Measurements from ENCODE around the gene EYA2.

The EYA2 gene

GRCh38 chr20:46933150-46933549 lies 38.5 kb downstream of the EYA2 start:
- no peak for DNase-seq (ENCODE audit: insufficient read length, low spot score)

GRCh38 chr20:46934746-46935287 lies 40.2 kb downstream of the EYA2 start:
- TF ChIP-seq POLR2A (IDR thresholded peaks at IDR 0.05; ENCODE audit: low read depth, low read length) = no peak
- FAIRE-seq (no peak), DNase-seq (ENCODE audit: insufficient read length, low spot score) (no peak)

More at GRCh38 chr20:46933150-46933549, 38.5 kb downstream of the EYA2 start:
- no peak for FAIRE-seq
- TF ChIP-seq POLR2A (IDR thresholded peaks at IDR 0.05; ENCODE audit: low read depth, low read length) = no peak

GRCh38 chr20:46935394-46936017 lies 40.9 kb downstream of the EYA2 start:
- no peak for DNase-seq (ENCODE audit: insufficient read length, low spot score)
- FAIRE-seq = no peak
- no peak for TF ChIP-seq POLR2A (IDR thresholded peaks at IDR 0.05; ENCODE audit: low read depth, low read length)

GRCh38 chr20:46936415-46937156 lies 41.9 kb downstream of the EYA2 start:
- TF ChIP-seq POLR2A (IDR thresholded peaks at IDR 0.05; ENCODE audit: low read depth, low read length) = no peak
- FAIRE-seq = no peak
- no peak for DNase-seq (ENCODE audit: insufficient read length, low spot score)

GRCh38 chr20:46937157-46937523 lies 42.5 kb downstream of the EYA2 start:
- TF ChIP-seq POLR2A (IDR thresholded peaks at IDR 0.05; ENCODE audit: low read depth, low read length) = no peak
- DNase-seq (ENCODE audit: insufficient read length, low spot score) = no peak
- no peak for FAIRE-seq

GRCh38 chr20:46937533-46938226 lies 43.0 kb downstream of the EYA2 start:
- TF ChIP-seq POLR2A (IDR thresholded peaks at IDR 0.05; ENCODE audit: low read depth, low read length) = no peak
- FAIRE-seq (no peak), DNase-seq (ENCODE audit: insufficient read length, low spot score) (no peak)

- TF ChIP-seq POLR2A (IDR thresholded peaks at IDR 0.05; ENCODE audit: low read depth, low read length) = no peak
- FAIRE-seq (no peak), DNase-seq (ENCODE audit: insufficient read length, low spot score) (no peak)
These were observed 43.8 kb downstream of the EYA2 start for GRCh38 chr20:46938434-46938833.

- peak; percentile 25 for DNase-seq (ENCODE audit: insufficient read length, low spot score)
- no peak for FAIRE-seq
- no peak for TF ChIP-seq POLR2A (IDR thresholded peaks at IDR 0.05; ENCODE audit: low read depth, low read length)
These were observed 44.7 kb downstream of the EYA2 start for GRCh38 chr20:46939031-46939965.

- FAIRE-seq (no peak), DNase-seq (ENCODE audit: insufficient read length, low spot score) (no peak)
- no peak for TF ChIP-seq POLR2A (IDR thresholded peaks at IDR 0.05; ENCODE audit: low read depth, low read length)
These were observed 46.0 kb downstream of the EYA2 start for GRCh38 chr20:46940616-46941015.

- FAIRE-seq (no peak), DNase-seq (ENCODE audit: insufficient read length, low spot score) (no peak)
- no peak for TF ChIP-seq POLR2A (IDR thresholded peaks at IDR 0.05; ENCODE audit: low read depth, low read length)
These were observed 46.8 kb downstream of the EYA2 start for GRCh38 chr20:46941404-46941803.

- FAIRE-seq (no peak), DNase-seq (ENCODE audit: insufficient read length, low spot score) (no peak)
- TF ChIP-seq POLR2A (IDR thresholded peaks at IDR 0.05; ENCODE audit: low read depth, low read length) = no peak
These were observed 49.4 kb downstream of the EYA2 start for GRCh38 chr20:46943861-46944591.

- no peak for FAIRE-seq
- DNase-seq (ENCODE audit: insufficient read length, low spot score) = no peak
- no peak for TF ChIP-seq POLR2A (IDR thresholded peaks at IDR 0.05; ENCODE audit: low read depth, low read length)
These were observed 50.8 kb downstream of the EYA2 start for GRCh38 chr20:46945465-46945864.

GRCh38 chr20:46946181-46946624 lies 51.6 kb downstream of the EYA2 start:
- no peak for TF ChIP-seq POLR2A (IDR thresholded peaks at IDR 0.05; ENCODE audit: low read depth, low read length)

More at GRCh38 chr20:46946181-46946624, 51.6 kb downstream of the EYA2 start:
- DNase-seq (ENCODE audit: insufficient read length, low spot score) (no peak), FAIRE-seq (no peak)
